Astrocyte of the cerebellum (primary cell): ENCODE measurements around the gene ZBTB8B.

Source experiments
- DNase-seq: peaks from one replicate; pipeline ENCODE4 v3.0.0-alpha.2; 2011; ENCODE audit warnings: low read depth
- H3K4me3 ChIP-seq: 2 replicates; pipeline ENCODE4 v1.5.1; 2011; ENCODE audit warnings: mild to moderate bottlenecking, low read depth, low read length, moderate library complexity
- CTCF ChIP-seq: IDR thresholded peaks from 2 replicates; pipeline ENCODE4 v1.5.1; 2012; ENCODE audit warnings: low read length, low read depth, moderate library complexity, mild to moderate bottlenecking; ENCODE audit errors: missing control alignments
- in situ Hi-C: cut with HindIII; loops from 2 replicates; pipeline ENCODE4 v1.10.0; 2017; ENCODE audit warnings: low sequenced_read_pairs

Gene ZBTB8B

GRCh38 chr1:32486463-32487113 is 21.7 kb downstream of the ZBTB8B start:
- no peak for DNase-seq
- TF ChIP-seq CTCF, result no peak
- in situ Hi-C loops, result no loop called here
- H3K4me3 ChIP-seq, result no peak overlapping the region

DNA sequence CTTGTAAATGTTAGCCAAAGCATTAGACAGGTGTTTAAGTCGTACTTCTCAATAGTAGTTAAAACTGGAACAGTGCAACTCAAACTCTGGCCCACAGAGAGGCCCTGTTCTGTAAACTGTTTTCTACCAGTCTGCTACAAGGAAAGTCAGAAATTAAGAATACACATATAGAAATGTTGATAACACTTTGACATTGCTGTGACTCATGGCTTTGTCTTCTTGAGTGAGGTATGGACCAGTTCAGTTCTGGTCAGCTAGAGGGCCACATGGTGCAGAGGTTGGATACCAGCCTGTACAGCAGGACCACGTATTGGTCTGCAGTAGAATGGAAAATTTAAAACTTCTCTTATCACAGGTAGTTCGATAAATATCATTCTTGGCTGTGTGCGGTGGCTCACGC is 22.3 kb downstream of the ZBTB8B start:
- no peak for TF ChIP-seq CTCF
- in situ Hi-C loops, result no loop called here
- no peak for DNase-seq
- H3K4me3 ChIP-seq, result no peak overlapping the region

DNA sequence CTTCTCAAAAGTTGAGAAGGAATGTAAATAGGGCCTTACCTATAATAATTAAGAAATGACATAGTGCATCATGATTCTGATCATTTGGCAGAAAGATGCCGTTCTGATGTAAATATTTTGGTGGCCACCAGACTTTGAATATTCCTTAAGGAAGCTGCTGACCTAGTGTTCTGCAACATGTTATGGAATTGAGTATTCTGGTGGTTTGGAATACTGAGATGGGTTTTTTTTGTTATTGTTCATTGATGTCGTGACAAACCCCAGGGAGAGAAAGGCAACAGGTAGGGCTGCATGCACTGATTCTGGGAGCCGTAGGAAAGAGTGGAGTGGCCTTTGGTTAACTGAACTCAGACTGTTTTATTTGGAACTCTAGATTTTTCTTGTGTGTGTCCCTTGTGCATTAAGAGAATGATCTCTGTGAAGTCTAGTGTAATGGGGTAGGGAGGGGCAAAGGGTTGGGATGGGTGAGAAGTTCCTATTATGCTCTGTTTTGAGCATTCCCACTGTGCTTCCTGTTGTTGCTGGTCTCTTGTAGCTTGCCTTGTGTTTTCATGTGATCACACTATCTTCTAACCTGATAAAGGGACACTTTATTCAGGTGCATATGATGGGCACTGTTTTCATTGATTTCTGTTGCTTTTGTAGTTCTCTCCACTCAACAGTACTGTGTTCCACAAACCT is 25.0 kb downstream of the ZBTB8B start:
- TF ChIP-seq CTCF, result no peak
- H3K4me3 ChIP-seq, result no peak overlapping the region
- no peak for DNase-seq
- in situ Hi-C loops, result no loop called here

GRCh38 chr1:32491386-32491785 is 26.5 kb downstream of the ZBTB8B start:
- TF ChIP-seq CTCF, result no peak
- DNase-seq, result no peak
- in situ Hi-C loops, result no loop called here
- no peak overlapping the region for H3K4me3 ChIP-seq

GRCh38 chr1:32494196-32494595 is 29.3 kb downstream of the ZBTB8B start:
- TF ChIP-seq CTCF, result no peak
- in situ Hi-C loops, result no loop called here
- no peak for DNase-seq
- H3K4me3 ChIP-seq, result no peak overlapping the region

DNA sequence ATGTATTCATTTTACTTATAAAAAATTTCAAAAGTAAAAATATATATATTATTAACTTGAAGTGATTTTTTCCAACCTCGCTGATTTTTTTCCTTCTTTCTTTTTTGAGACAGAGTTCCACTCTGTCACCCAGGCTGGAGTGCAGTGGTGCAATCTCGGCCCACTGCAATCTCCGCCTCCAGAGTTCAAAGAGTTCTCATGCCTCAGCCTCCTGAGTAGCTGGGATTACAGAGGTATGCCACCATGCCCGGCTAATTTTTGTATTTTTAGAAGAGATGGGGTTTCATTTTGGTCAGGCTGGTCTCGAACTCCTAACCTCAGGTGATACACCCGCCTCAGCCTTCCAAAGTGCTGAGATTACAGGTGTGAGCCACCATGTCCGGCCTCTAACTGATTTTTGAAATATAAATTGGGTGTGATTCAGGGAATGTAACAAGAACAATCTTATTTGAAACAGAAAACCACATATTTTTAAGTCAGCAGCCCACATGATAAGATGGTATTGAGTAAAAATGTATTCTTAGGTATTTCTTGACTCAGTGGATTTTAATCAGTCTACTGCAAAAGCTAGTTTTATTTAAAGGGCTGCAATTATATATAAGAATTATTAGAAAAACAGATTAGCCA is 30.0 kb downstream of the ZBTB8B start:
- no peak for DNase-seq
- TF ChIP-seq CTCF, result no peak
- in situ Hi-C loops, result loop anchor here (5.0 kb wide), 1 partner anchor 103 kb away; the partner anchor contains the start of gene BSDC1

More for the DNA sequence above, 30.0 kb downstream of the ZBTB8B start:
- H3K4me3 ChIP-seq, result no peak overlapping the region
